Measurements from ENCODE around the gene USP33.
"Not testable (repeated sequence)": the region's sequence is repeated elsewhere in the genome, so short reads cannot be mapped to it uniquely, and the experiment has no call there.

The USP33 gene

DNA sequence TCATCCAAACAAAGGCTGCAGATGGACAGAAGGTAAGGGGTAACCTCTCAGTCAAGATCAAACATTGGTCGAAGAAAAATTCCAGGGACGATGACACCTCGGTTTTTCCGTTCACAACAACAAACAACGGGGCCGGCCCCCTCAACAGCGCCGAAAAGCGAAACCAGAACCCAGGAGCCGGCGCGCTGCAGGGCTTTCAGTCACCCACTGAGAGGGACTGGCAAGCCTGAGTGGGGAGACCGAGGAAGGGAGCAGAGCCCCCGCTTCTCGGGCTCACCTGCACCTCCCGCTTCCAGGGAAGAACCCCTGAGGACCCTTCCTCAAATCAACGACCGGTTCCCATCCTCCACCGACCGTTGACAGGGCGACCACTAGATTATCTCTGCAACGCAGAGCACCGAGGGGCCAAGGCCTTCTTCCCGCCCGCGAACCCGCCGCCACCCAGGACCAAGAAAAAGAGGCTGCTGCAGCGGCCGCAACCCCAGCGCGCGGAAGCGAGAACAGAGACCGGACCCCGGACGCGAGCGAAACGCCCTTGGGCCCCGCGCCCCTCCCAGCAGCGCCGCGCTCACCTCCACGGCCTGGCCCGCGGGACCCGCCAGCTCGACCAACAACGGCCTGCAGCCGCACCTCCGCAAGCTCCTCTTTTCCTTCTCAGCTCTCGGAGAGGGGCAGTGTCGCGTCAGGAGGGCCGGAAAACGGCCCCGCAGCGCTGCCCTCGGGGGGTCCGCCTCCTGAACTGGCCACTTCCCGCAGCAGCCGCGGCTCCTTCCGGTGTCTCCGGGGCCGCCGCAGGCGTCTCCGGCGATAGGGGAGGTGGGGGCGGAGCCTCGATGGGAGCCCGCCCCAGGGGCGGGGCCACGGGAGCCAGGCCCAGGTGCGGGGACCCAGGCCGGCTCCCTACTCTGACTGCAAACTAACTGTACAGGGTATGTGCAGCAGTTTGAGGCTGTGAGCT is at the start of gene USP33:
Gene USP33 (minus strand): TSS at position 782 of the 958 bp plus-strand sequence. CDS start 18,155 bp downstream, outside the sequence.
- peak; percentile 79 to 93 (median 88) for DNase-seq

DNA sequence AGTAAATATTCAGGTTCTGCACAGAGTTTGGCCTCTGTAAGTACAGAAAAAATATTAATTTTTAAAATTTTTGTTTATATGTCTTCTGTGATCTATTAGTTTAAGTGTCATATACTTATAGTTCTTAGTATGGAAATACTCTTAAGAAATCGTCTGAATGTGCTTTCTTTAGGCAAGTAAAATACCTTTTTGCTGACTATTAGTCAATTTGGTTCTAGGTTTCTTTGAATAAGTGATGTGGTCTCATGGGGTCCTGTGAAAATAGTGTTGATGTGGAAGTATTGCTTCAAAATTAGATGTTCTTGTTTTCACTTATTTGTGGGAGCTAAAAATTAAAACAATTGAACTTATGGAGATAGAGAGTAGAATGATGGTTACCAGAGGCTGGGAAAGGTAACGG is 43.7 kb upstream of the USP33 start:
- DNase-seq: no peak

- DNase-seq: no peak
These were observed 42.4 kb upstream of the USP33 start for GRCh38 chr1:77802026-77802425.

DNA sequence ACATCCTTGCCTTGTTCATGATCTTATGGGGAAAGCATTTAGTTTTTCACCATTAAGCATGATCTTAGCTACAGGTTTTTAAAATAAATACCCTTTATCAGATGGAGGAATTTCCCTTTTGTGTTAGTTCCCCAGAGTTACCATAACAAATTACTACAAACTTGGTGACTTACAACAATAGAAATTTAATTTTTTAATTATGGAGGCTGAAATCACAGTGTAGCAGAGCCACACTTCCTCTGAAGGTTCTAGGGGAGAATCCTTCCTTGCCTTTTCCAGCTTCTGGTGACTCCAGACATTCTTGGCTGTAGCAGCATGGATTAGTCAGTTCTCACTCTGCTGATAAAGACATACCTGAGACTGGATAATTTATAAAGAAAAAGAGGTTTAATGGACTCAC is 38.3 kb upstream of the USP33 start:
- no peak for DNase-seq

- DNase-seq: no peak
These were observed 37.2 kb upstream of the USP33 start for GRCh38 chr1:77796695-77797405.

- no peak for DNase-seq
These were observed 34.9 kb upstream of the USP33 start for GRCh38 chr1:77794550-77794949.

DNA sequence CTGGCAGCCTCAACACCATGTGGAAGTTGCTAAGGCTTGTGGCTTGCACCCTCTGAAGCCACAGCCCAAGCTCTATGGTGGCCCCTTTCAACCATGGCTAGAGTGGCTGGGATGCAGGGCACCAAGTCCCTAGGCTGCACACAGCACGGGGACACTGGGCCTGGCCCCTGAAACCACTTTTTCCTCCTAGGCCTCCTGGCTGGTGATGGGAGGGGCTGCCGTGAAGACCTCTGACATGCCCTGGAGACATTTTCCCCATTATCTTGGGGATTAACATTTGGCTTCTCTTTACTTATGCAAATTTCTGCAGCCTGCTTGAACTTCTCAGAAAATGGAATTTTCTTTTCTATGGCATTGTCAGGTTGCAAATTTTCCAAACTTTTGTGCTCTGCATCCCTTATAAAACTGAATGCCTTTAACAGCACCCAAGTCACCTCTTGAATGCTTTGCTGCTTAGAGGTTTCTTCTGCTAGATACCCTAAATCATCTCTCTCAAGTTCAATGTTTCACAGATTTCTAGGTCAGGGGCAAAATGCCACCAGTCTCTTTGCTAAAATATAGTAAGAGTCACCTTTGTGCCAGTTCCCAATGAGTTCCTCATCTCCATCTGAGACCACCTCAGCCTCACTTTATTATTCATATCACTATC is 26.6 kb upstream of the USP33 start:
- DNase-seq: not testable (repeated sequence)

- DNase-seq: no peak
These were observed 23.5 kb upstream of the USP33 start for GRCh38 chr1:77783141-77783540.

- no peak for DNase-seq
These were observed 22.0 kb upstream of the USP33 start for GRCh38 chr1:77781683-77782082.

- peak; percentile 73 to 90 (median 84) for DNase-seq
These were observed 20.1 kb upstream of the USP33 start, which contains the start of gene MIGA1 for GRCh38 chr1:77779529-77780281. Gene MIGA1, plus strand, starts transcription at chr1:77779649. Its CDS starts 3,604 bp downstream, at chr1:77783253.

DNA sequence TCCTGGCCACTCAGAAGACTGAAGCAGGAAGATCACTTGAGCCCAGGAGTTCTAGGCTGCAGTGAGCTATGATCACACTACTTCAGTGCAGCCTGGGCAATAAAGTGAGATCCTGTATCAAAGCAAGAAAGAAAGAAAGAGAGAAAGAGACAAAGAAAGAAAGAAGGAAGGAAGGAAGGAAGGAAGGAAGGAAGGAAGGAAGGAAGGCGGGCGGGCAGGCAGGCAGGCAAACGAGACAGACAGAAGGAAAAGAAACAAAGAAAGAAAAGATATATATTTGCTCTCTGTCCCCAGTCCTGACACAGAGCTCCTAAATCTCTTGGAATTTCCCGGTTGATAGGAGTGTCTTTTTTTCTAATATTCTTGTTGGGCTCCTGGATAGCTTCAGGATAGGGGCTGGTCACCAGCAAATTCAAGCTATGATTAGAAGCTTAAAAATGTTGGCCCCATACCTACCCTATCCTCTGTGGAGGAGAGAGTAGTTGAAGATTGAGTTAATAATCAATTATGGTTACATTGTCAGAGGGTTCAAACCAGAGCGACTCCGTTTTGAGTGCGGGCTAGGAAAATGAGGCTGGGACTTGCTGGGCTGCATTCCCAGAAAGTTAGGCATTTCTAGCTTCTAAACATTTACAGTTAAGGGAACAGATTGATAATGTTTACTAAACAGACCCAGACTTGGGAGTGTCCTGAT is 16.5 kb upstream of the USP33 start:
- no peak for DNase-seq

DNA sequence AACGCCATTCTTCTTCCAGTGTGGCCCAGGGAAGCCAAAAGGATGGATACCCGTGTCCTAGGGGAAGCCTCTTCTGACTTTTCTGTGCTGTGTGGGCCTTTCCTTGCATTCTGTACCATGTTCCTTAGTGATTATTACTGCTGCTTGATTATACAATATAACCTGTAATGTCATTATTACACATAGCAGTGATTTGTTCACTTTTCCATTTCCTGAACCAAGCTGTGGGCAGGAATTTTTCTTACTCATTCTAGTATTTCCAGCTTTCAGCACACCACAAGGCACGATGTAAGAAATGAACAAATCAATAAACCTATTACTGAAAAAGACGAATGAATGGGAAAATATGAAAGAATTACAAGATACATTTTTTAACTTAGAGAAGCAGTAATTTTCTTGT is 8.4 kb upstream of the USP33 start:
- DNase-seq: no peak

GRCh38 chr1:77762072-77762476 is 2.4 kb upstream of the USP33 start:
- DNase-seq: no peak

- no peak for DNase-seq
These were observed 2.0 kb downstream of the USP33 start for GRCh38 chr1:77757603-77758002.

DNA sequence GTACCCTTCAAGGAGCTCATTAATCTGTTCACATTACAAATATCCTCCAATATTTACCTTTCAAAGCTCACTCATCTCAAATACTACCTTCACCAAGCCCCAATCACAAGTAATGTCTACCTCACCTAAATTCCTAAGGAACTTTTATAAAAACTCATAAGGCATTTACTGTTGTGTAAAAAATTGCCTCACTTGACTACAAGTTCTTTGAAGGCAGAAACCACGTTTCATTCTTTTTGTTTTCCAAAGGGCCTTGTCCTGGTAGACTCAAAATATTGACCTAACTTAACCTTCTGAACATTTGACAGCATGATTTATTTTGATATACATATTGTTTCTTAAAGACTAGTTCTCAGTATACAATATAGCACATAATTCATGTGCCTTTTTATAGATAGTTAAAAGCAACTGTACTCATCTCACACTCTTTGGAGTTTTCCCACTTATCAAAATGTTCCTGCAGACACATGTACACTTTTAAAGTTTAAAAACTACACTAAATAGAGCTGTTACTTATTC is 2.5 kb downstream of the USP33 start:
- no peak for DNase-seq

DNA sequence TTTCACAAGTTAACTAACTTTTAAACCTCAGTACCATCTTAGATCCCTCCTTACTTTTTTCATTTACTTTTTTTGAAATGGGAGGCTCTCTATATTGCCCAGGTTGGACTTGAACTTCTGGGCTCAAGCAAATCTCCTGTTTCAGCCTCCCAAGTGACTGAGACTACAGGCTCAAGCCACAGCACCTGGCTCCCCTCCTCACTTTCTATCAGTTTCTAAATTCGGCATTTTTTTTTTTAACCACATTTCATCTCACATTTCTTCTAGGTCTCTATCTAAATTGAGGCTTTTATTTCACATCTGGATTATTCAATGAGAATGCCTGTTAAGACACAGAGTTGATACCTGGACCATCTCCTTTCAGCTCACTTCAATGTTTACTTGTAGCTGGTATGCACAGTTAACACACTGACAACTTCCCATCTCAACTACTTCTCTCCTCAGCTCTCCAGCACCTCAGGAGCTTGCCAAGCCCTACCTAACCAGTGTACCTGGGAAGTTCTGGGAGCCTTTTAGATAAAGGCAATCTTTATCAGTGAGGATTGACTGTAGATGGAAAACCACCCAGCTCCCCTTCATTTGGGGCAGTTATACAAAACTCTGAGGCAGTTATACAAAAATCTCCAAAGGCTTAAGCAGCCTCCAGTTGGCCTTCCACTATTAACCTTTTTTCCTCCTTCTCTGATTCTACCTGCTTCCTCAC is 3.4 kb downstream of the USP33 start:
- no peak for DNase-seq

GRCh38 chr1:77749489-77749888 is 10.2 kb downstream of the USP33 start:
- not testable (repeated sequence) for DNase-seq

DNA sequence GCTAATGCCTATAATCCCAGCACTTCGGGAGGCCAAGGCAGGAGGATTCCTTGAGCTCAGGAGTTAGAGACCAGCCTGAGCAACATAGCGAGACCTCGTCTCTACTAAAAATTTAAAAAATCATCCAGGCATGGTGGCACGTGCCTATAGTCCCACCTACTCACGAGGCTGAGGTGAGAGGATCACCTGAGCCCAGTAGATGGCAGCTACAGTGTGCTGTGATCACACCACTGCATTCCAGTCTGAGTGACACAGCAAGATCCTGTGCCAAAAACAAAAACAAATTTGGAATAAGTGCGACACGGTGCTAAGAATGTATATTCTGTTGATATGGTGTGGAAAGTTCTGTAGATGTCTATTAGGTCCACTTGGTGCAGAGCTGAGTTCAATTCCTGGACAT is 15.1 kb downstream of the USP33 start:
- no peak for DNase-seq

DNA sequence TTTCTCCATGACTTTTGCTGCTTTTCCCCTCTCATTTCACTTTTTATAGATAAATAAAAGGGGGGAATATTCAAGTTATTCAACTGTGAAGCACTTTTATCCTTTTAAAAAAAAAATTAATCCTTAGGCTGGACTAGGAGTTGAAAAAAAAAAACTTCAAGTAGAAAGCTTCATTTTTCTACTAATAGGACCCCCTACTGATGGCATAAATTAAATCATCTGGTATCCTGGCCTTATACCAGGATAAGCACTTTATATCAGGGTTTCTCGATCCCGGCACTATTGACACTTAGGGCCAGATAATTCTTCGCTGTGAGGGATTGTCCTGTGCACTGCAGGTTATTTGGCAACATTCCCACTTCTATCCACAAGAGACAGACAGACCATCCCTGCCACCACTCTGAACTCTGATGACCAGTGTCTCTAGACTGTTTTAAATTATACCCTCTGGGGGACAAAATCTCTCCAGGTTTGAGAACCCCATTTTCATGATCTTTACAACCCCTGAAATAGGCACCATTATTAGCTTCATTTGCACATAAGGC is 17.6 kb downstream of the USP33 start:
- DNase-seq: no peak

GRCh38 chr1:77741316-77741715 is 18.3 kb downstream of the USP33 start:
- DNase-seq: no peak

GRCh38 chr1:77739235-77739634 is 20.4 kb downstream of the USP33 start:
- no peak for DNase-seq

Measured in stimulated activated naive CD4-positive, alpha-beta T cell (primary cell).